GM19328 (cell line): ENCODE data around the gene TLCD1.
"Not testable (repeated sequence)": the region's sequence is repeated elsewhere in the genome, so short reads cannot be mapped to it uniquely, and the experiment has no call there.

ENCODE experiments used
- ATAC-seq: cut with Tn5 transposase; IDR thresholded peaks from one replicate; pipeline ENCODE4 v1.9.1; 2021; ENCODE audit warnings: mild to moderate bottlenecking, moderate library complexity; ENCODE audit not compliant: unreplicated experiment

The TLCD1 gene

GRCh38 chr17:28747051-28747691, 21.1 kb upstream of the TLCD1 start:
- ATAC-seq: no peak

- no peak for ATAC-seq
Measured at GRCh38 chr17:28746611-28747050, 20.6 kb upstream of the TLCD1 start.

- ATAC-seq: no peak
Measured at GRCh38 chr17:28745786-28746411, 19.9 kb upstream of the TLCD1 start.

GRCh38 chr17:28744972-28745785, 19.1 kb upstream of the TLCD1 start:
- no peak for ATAC-seq

GRCh38 chr17:28744104-28744971, 18.3 kb upstream of the TLCD1 start:
- peak; percentile 21 for ATAC-seq

GRCh38 chr17:28743243-28744103, 17.4 kb upstream of the TLCD1 start, which contains the start of gene TRAF4:
Gene TRAF4 (plus strand): TSS chr17:28744011. CDS start chr17:28744113, 102 bp downstream.
- ATAC-seq: peak; percentile 59

- ATAC-seq: no peak
Measured at GRCh38 chr17:28741358-28742349, 15.6 kb upstream of the TLCD1 start.

- no peak for ATAC-seq
Measured at GRCh38 chr17:28740406-28741357, 14.6 kb upstream of the TLCD1 start.

- ATAC-seq: no peak
Measured at GRCh38 chr17:28738680-28739384, 12.8 kb upstream of the TLCD1 start.

GRCh38 chr17:28737770-28738679, 12.0 kb upstream of the TLCD1 start:
- ATAC-seq: peak; percentile 60

GRCh38 chr17:28737316-28737715, 11.3 kb upstream of the TLCD1 start:
- no peak for ATAC-seq

- not testable (repeated sequence) for ATAC-seq
Measured at GRCh38 chr17:28735913-28736769, 10.1 kb upstream of the TLCD1 start.

- ATAC-seq: no peak
Measured at GRCh38 chr17:28735242-28735722, 9.2 kb upstream of the TLCD1 start.

- no peak for ATAC-seq
Measured at GRCh38 chr17:28734712-28735241, 8.7 kb upstream of the TLCD1 start.
